HFF-Myc (cell line): ENCODE results near the gene RHOT1.
A peak's percentile ranks its signal among the peaks of the same experiment; 100 is the strongest.
"Not testable (repeated sequence)": the region's sequence is repeated elsewhere in the genome, so short reads cannot be mapped to it uniquely, and the experiment has no call there.

Source experiments
- DNase-seq: peaks from one replicate; pipeline ENCODE4 v3.0.0-alpha.2; 2011; ENCODE audit warnings: low read depth; ENCODE audit errors: extremely low read depth
- H3K4me3 ChIP-seq: replicated peaks from 2 replicates; pipeline ENCODE4 v1.5.1; 2011; ENCODE audit warnings: low read depth, mild to moderate bottlenecking, control low read depth, low read length
- CTCF ChIP-seq: IDR thresholded peaks from 2 replicates; pipeline ENCODE4 v1.5.1; 2012; ENCODE audit warnings: mild to moderate bottlenecking, low read depth, low read length, control low read depth; ENCODE audit errors: missing control alignments

Gene RHOT1

GRCh38 chr17:32124985-32125847, 17.1 kb upstream of the RHOT1 start:
- no peak for DNase-seq
- no peak overlapping the region for H3K4me3 ChIP-seq

GRCh38 chr17:32125848-32126153, 16.5 kb upstream of the RHOT1 start:
- no peak for TF ChIP-seq CTCF
- no peak for DNase-seq
- no peak overlapping the region for H3K4me3 ChIP-seq

More at GRCh38 chr17:32124985-32125847, 17.1 kb upstream of the RHOT1 start:
- TF ChIP-seq CTCF: no peak

GRCh38 chr17:32126325-32126724, 16.0 kb upstream of the RHOT1 start:
- no peak overlapping the region for H3K4me3 ChIP-seq
- no peak for DNase-seq
- TF ChIP-seq CTCF: no peak

DNA sequence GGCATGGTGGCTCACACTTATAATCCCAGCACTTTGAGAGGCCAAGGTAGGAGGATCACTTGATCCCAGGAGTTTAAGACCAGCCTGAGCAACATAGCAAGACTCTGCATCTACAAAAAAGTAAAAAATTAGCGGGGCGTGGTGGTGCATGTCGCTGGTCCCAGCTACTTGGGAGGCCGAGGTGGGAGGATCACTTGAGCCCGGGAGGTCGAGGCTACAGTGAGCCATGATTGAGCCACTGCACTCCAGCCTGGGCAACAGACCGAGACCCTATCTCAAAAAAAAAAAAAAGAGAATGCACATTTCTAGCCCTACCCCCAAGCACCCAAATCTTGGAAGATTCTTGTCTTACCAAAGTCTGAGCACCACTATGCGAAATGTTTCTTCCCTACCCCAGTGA, 15.6 kb upstream of the RHOT1 start:
- H3K4me3 ChIP-seq: peak overlapping the region; percentile 65; the same call in 1 of the 2 replicates
- no peak for TF ChIP-seq CTCF
- no peak for DNase-seq

GRCh38 chr17:32127158-32127897, 15.0 kb upstream of the RHOT1 start:
- peak overlapping the region; percentile 65 for H3K4me3 ChIP-seq
- DNase-seq: no peak
- TF ChIP-seq CTCF: no peak

DNA sequence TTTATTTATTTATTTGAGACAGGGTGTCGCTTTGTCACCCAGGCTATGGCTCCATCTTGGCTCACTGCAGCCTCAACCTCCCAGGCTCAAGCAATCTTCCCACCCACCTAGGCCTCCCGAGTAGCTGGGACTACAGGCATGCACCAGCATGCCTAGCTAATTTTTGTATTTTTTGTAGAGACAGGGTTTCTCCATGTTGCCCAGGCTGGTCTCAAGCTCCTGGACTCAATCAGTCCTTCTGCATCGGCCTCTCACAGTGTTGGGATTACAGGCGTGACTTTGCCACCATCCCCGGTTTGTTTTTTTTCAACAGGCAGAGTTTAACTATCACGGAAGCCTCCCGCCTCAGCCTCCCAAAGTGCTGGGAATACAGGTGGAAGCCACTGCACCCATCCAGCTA, 13.8 kb upstream of the RHOT1 start:
- H3K4me3 ChIP-seq: peak overlapping the region; percentile 65
- not testable (repeated sequence) for DNase-seq

DNA sequence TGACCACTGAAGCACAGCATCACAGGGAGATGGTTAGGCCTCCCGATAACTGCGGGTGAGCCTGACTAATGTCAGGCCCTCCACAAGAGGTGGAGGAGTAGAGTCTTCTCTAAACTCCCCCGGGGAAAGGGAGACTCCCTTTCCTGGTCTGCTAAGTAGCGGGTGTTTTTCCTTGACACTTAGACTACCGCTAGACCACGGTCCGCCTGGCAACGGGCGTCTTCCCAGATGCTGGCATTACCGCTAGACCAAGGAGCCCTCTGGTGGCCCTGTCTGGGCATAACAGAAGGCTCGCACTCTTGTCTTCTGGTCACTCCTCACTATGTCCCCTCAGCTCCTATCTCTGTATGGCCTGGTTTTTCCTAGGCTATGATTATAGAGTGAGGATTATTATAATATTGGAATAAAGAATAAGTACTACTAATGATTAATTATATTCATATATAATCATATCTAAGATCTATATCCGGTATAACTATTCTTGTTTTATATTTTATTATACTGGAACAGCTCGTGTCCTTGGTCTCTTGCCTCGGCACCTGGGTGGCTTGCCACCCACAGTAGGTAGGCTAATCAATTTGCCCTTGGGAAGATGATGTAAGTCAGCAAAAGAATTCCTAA, 6.7 kb upstream of the RHOT1 start:
- not testable (repeated sequence) for DNase-seq

More for the DNA sequence above, 6.7 kb upstream of the RHOT1 start:
- not testable (repeated sequence) for H3K4me3 ChIP-seq
